ENCODE data around the gene ASTL. TPM values are rescaled to one million over a fixed set of nuclear protein-coding genes. Genes with fewer than 3 reads are reported as not detected.

Gene ASTL
- total and polyA plus RNA-seq, 12 donors = 0.16 TPM; not detected in 11

GRCh38 chr2:96184188-96184587 lies 45.9 kb upstream of the ASTL start:
- Histone ChIP-seq H3K27ac (no peak overlapping the region), H3K27me3 (no peaks in the 10 kb centered on the region), H3K36me3 (peaks cover 0 to 62% (median 40%) of the 10 kb centered on the region in 9 donors), H3K4me1 (peaks cover 0 to 38% (median 17%) of the 10 kb centered on the region in 9 donors), H3K4me3 (no peak overlapping the region), H3K9me3 (no peaks in the 10 kb centered on the region)
- DNase-seq = no peak
- intact Hi-C loops (cut with DNase I) = no loop called here
- ATAC-seq = peak in 1 of 8 donors; percentile 18
- TF ChIP-seq CTCF (IDR thresholded peaks at IDR 0.05) = no peak
- WGBS, 2 donors = 86 to 89% methylated on average over 8 of the region's 8 CpGs

- intact Hi-C loops (cut with DNase I) = no loop called here
- DNase-seq = no peak
- H3K9me3 ChIP-seq = no peaks in the 10 kb centered on the region
- no peak for ATAC-seq
- TF ChIP-seq CTCF (IDR thresholded peaks at IDR 0.05) = no peak
- H3K36me3 ChIP-seq = peaks cover 0 to 36% (median 28%) of the 10 kb centered on the region in 9 donors
- no peaks in the 10 kb centered on the region for H3K27me3 ChIP-seq
- H3K27ac ChIP-seq = no peak overlapping the region
- H3K4me1 ChIP-seq = peaks cover 0 to 29% (median 5%) of the 10 kb centered on the region in 9 donors
- H3K4me3 ChIP-seq = no peak overlapping the region
- WGBS, 2 donors = 82 to 85% methylated on average over 5 of the region's 5 CpGs
Observed at GRCh38 chr2:96181529-96181928, 43.2 kb upstream of the ASTL start.

GRCh38 chr2:96180521-96180920 lies 42.2 kb upstream of the ASTL start:
- peaks cover 0 to 31% (median 0%) of the 10 kb centered on the region in 9 donors for H3K4me1 ChIP-seq
- intact Hi-C loops (cut with DNase I) = loop anchor here in 1 of 10 donors (1.0 kb wide), 1 partner anchor 11 kb away; no protein-coding TSS in a partner anchor
- peaks cover 0 to 26% (median 18%) of the 10 kb centered on the region in 9 donors for H3K36me3 ChIP-seq
- H3K4me3 ChIP-seq = no peak overlapping the region
- DNase-seq = no peak
- no peak overlapping the region for H3K27ac ChIP-seq
- no peak for TF ChIP-seq CTCF (IDR thresholded peaks at IDR 0.05)
- no peaks in the 10 kb centered on the region for H3K9me3 ChIP-seq
- no peaks in the 10 kb centered on the region for H3K27me3 ChIP-seq
- no peak for ATAC-seq

- WGBS, 2 donors = 97 to 100% methylated on average over 1 of the region's 1 CpG
- intact Hi-C loops (cut with DNase I) = loop anchor here in 1 of 10 donors (1.0 kb wide), 1 partner anchor 11 kb away; no protein-coding TSS in a partner anchor
- ATAC-seq = no peak
- H3K36me3 ChIP-seq = peaks cover 0 to 20% (median 12%) of the 10 kb centered on the region in 9 donors
- H3K4me3 ChIP-seq = no peak overlapping the region
- H3K4me1 ChIP-seq = peaks cover 0 to 26% (median 0%) of the 10 kb centered on the region in 9 donors
- DNase-seq = no peak
- no peaks in the 10 kb centered on the region for H3K27me3 ChIP-seq
- no peaks in the 10 kb centered on the region for H3K9me3 ChIP-seq
- TF ChIP-seq CTCF (IDR thresholded peaks at IDR 0.05) = no peak
- no peak overlapping the region for H3K27ac ChIP-seq
Observed at GRCh38 chr2:96180002-96180401, 41.7 kb upstream of the ASTL start.

All from heart right ventricle (tissue), 16 donors.